Measurements from ENCODE around the gene GRAMD2B. TPM values are rescaled to one million over a fixed set of nuclear protein-coding genes. Genes with fewer than 3 reads are reported as not detected.

The GRAMD2B gene
- total and polyA plus RNA-seq, 2 experiments from 2014 or later, result 90.4 to 128 TPM

DNA sequence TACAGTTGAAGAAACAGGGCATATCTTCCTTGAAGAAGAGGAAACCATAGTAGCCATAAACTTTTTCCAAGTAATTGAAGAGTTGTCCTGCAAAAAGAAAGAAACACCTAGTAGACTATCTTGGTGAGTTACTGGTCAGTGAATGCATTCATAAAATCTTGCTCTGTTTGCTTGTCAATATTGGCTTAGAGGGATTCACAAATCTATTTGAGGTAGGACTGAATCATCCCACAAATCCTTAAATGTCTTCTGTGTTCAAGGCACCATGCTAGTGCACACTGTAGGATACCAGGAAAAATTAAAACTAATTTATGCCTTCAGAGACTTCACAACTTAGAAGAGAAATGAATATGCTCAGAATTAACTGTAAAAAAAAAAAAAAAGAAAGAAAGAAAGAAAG lies 57.6 kb downstream of the GRAMD2B start:
- no peak overlapping the region for H3K27ac ChIP-seq
- no peak for DNase-seq
- peaks cover 33% of the 10 kb centered on the region for H3K79me2 ChIP-seq (ENCODE audit: insufficient read depth)
- no peaks in the 10 kb centered on the region for H3K27me3 ChIP-seq (replicated peaks; ENCODE audit: insufficient read depth)
- in situ Hi-C loops (cut with MboI), result no loop called here
- peaks cover 51% of the 10 kb centered on the region for H3F3A ChIP-seq (ENCODE audit: insufficient read depth)
- no peaks in the 10 kb centered on the region for H3K9me3 ChIP-seq (ENCODE audit: low read depth)
- no peak overlapping the region for H3K9ac ChIP-seq
- no peaks in the 10 kb centered on the region for H4K20me1 ChIP-seq (ENCODE audit: insufficient read depth)
- TF ChIP-seq EZH2 (IDR thresholded peaks at IDR 0.05; ENCODE audit: insufficient read depth, poor library complexity, severe bottlenecking), result no peak
- TF ChIP-seq EZH2phosphoT487 (IDR thresholded peaks at IDR 0.05; ENCODE audit: insufficient read depth, low read depth), result no peak
- H3K9me2 ChIP-seq (ENCODE audit: insufficient read depth), result no peaks in the 10 kb centered on the region
- H3K4me3 ChIP-seq, result no peak overlapping the region
- peaks cover 39% of the 10 kb centered on the region for H3K4me1 ChIP-seq (ENCODE audit: insufficient read depth)
- peaks cover 87% of the 10 kb centered on the region for H3K36me3 ChIP-seq (ENCODE audit: low read depth)
- H3K4me2 ChIP-seq (ENCODE audit: unreplicated experiment), result no peak overlapping the region
- no peak overlapping the region for H2AFZ ChIP-seq

DNA sequence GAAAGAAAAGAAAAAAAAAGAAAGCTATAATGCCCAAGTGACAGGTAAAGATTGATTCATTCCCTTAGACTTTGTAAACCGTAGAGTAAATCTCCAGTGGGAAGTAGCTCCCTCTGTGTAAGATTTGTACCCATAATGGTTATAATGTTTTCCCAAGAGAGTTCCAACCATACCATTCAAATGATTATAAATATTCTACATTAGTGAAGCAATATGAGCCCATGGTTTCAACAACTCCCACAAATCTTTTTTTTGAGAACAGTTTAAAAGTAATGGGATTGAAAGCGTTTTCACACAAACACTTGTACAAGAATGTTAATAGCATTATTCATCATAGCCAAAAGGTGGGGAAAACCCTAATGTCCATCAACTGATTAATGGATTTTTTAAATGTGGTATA lies 58.0 kb downstream of the GRAMD2B start:
- no peaks in the 10 kb centered on the region for H4K20me1 ChIP-seq (ENCODE audit: insufficient read depth)
- H3K79me2 ChIP-seq (ENCODE audit: insufficient read depth), result peaks cover 29% of the 10 kb centered on the region
- TF ChIP-seq EZH2phosphoT487 (IDR thresholded peaks at IDR 0.05; ENCODE audit: insufficient read depth, low read depth), result no peak
- no peak for TF ChIP-seq EZH2 (IDR thresholded peaks at IDR 0.05; ENCODE audit: insufficient read depth, poor library complexity, severe bottlenecking)
- WGBS, 2 experiments (ENCODE audit: low coverage in 1 of 2, low lambda C conversion rate in 2 of 2, missing lambda C conversion rate in 2 of 2), result 88 to 96% methylated on average over 2 of the region's 2 CpGs
- no peaks in the 10 kb centered on the region for H3K27me3 ChIP-seq (replicated peaks; ENCODE audit: insufficient read depth)
- H3K27ac ChIP-seq, result no peak overlapping the region
- peaks cover 89% of the 10 kb centered on the region for H3K36me3 ChIP-seq (ENCODE audit: low read depth)
- in situ Hi-C loops (cut with MboI), result no loop called here
- no peak overlapping the region for H3K4me2 ChIP-seq (ENCODE audit: unreplicated experiment)
- H3K9me3 ChIP-seq (ENCODE audit: low read depth), result no peaks in the 10 kb centered on the region
- H3K4me3 ChIP-seq, result no peak overlapping the region
- H3K4me1 ChIP-seq (ENCODE audit: insufficient read depth), result peaks cover 39% of the 10 kb centered on the region
- no peaks in the 10 kb centered on the region for H3K9me2 ChIP-seq (ENCODE audit: insufficient read depth)
- no peak overlapping the region for H3K9ac ChIP-seq
- DNase-seq, result peak; percentile 40
- H3F3A ChIP-seq (ENCODE audit: insufficient read depth), result peaks cover 55% of the 10 kb centered on the region
- no peak overlapping the region for H2AFZ ChIP-seq

DNA sequence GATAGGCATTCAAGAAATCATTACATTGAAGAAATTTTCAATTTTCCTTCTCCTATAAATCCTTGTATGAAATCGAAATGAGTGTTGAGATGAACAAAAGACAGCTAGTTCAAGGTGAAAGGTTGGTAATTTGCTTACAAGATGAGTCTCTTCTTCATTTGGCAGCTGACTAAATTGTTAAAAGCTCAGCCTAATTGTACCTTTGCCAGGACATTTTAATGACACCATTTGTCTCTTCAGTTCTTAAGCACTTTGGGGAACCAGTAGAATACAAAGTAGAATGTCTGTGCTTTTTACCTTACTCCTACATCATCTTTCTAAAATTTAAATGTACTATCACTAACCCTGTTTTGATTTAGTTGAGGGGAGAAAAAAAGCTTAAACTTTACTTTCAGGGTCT lies 59.4 kb downstream of the GRAMD2B start:
- Histone ChIP-seq H3K9me2 (ENCODE audit: insufficient read depth) (no peaks in the 10 kb centered on the region), H3K4me3 (no peak overlapping the region), H3K27ac (peak overlapping the region; percentile 34), H3K4me1 (ENCODE audit: insufficient read depth) (peaks cover 30% of the 10 kb centered on the region), H3K79me2 (ENCODE audit: insufficient read depth) (peaks cover 27% of the 10 kb centered on the region), H3K9ac (no peak overlapping the region), H3K9me3 (ENCODE audit: low read depth) (no peaks in the 10 kb centered on the region), H3K36me3 (ENCODE audit: low read depth) (peaks cover 94% of the 10 kb centered on the region), H3F3A (ENCODE audit: insufficient read depth) (peaks cover 59% of the 10 kb centered on the region), H3K27me3 (replicated peaks; ENCODE audit: insufficient read depth) (no peaks in the 10 kb centered on the region), H3K4me2 (ENCODE audit: unreplicated experiment) (no peak overlapping the region), H2AFZ (no peak overlapping the region), H4K20me1 (ENCODE audit: insufficient read depth) (no peaks in the 10 kb centered on the region)
- DNase-seq, result no peak
- TF ChIP-seq EZH2phosphoT487 (IDR thresholded peaks at IDR 0.05; ENCODE audit: insufficient read depth, low read depth), result no peak
- no peak for TF ChIP-seq EZH2 (IDR thresholded peaks at IDR 0.05; ENCODE audit: insufficient read depth, poor library complexity, severe bottlenecking)
- in situ Hi-C loops (cut with MboI), result no loop called here
- 83 to 95% methylated on average over 1 of the region's 1 CpG for WGBS, 2 experiments (ENCODE audit: low coverage in 1 of 2, low lambda C conversion rate in 2 of 2, missing lambda C conversion rate in 2 of 2)

DNA sequence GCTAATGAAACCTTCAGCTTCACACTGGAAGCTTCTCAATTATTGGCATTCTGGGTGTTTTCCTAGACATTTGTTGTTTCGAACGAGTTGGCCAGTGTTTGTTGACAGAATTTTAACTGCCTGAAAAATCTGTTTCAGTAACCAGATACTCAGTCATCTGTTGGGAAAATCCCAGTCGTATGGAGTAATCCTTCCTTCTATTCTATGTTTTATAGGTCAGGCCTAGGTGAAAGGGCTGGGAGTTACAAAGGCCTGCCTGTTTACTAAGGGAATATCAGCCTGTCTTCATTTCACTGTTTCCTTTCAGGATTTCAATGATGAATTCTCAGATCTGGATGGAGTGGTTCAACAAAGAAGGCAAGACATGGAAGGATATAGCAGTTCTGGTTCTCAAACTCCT lies 59.9 kb downstream of the GRAMD2B start:
- no peaks in the 10 kb centered on the region for H3K9me2 ChIP-seq (ENCODE audit: insufficient read depth)

DNA sequence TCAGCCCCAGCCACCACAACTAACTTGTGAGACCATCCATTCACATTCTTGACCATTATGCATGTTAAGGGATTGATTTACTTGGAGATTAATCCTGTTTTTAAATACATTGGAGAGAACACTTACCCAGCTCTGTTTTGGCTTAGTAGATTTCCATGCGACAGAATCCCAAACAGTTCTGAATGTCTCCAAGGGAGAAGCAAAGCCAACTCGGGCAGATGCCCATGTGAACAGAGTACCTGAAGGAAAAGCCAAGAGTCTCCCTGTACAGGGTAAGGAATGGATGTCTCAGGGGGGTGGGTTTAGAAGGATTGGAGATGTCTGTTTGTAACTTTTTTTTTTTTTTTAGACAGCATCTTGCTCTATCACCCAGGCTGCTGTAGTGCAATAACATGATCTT lies 61.0 kb downstream of the GRAMD2B start:
- Histone ChIP-seq H3K79me2 (ENCODE audit: insufficient read depth) (peaks cover 15% of the 10 kb centered on the region), H3F3A (ENCODE audit: insufficient read depth) (peaks cover 61% of the 10 kb centered on the region), H3K4me1 (ENCODE audit: insufficient read depth) (peaks cover 24% of the 10 kb centered on the region), H3K27ac (no peak overlapping the region), H3K27me3 (replicated peaks; ENCODE audit: insufficient read depth) (no peaks in the 10 kb centered on the region), H3K4me2 (ENCODE audit: unreplicated experiment) (no peak overlapping the region), H4K20me1 (ENCODE audit: insufficient read depth) (no peaks in the 10 kb centered on the region), H2AFZ (no peak overlapping the region), H3K4me3 (no peak overlapping the region), H3K9ac (no peak overlapping the region), H3K36me3 (ENCODE audit: low read depth) (peaks cover 98% of the 10 kb centered on the region), H3K9me2 (ENCODE audit: insufficient read depth) (no peaks in the 10 kb centered on the region), H3K9me3 (ENCODE audit: low read depth) (no peaks in the 10 kb centered on the region)
- TF ChIP-seq EZH2phosphoT487 (IDR thresholded peaks at IDR 0.05; ENCODE audit: insufficient read depth, low read depth) (no peak), EZH2 (IDR thresholded peaks at IDR 0.05; ENCODE audit: insufficient read depth, poor library complexity, severe bottlenecking) (no peak)
- DNase-seq, result no peak
- in situ Hi-C loops (cut with MboI), result no loop called here
- WGBS, 2 experiments (ENCODE audit: low coverage in 1 of 2, low lambda C conversion rate in 2 of 2, missing lambda C conversion rate in 2 of 2), result 89 to 97% methylated on average over 2 of the region's 2 CpGs

More for the DNA sequence above, 59.9 kb downstream of the GRAMD2B start:
- no peaks in the 10 kb centered on the region for H4K20me1 ChIP-seq (ENCODE audit: insufficient read depth)
- in situ Hi-C loops (cut with MboI), result no loop called here
- DNase-seq, result peak; percentile 35
- peaks cover 25% of the 10 kb centered on the region for H3K4me1 ChIP-seq (ENCODE audit: insufficient read depth)
- H3K9ac ChIP-seq, result no peak overlapping the region
- H3K4me3 ChIP-seq, result no peak overlapping the region
- peak overlapping the region; percentile 34 for H3K27ac ChIP-seq
- 44 to 58% methylated on average over 3 of the region's 3 CpGs for WGBS, 2 experiments (ENCODE audit: low coverage in 1 of 2, low lambda C conversion rate in 2 of 2, missing lambda C conversion rate in 2 of 2)
- no peaks in the 10 kb centered on the region for H3K27me3 ChIP-seq (replicated peaks; ENCODE audit: insufficient read depth)
- no peak for TF ChIP-seq EZH2phosphoT487 (IDR thresholded peaks at IDR 0.05; ENCODE audit: insufficient read depth, low read depth)
- no peak for TF ChIP-seq EZH2 (IDR thresholded peaks at IDR 0.05; ENCODE audit: insufficient read depth, poor library complexity, severe bottlenecking)
- peaks cover 60% of the 10 kb centered on the region for H3F3A ChIP-seq (ENCODE audit: insufficient read depth)
- H3K36me3 ChIP-seq (ENCODE audit: low read depth), result peaks cover 98% of the 10 kb centered on the region
- H3K79me2 ChIP-seq (ENCODE audit: insufficient read depth), result peaks cover 26% of the 10 kb centered on the region
- no peak overlapping the region for H3K4me2 ChIP-seq (ENCODE audit: unreplicated experiment)
- no peaks in the 10 kb centered on the region for H3K9me3 ChIP-seq (ENCODE audit: low read depth)
- no peak overlapping the region for H2AFZ ChIP-seq

Measured in GM23248 (cell line).